T-helper 17 cell (primary cell): ENCODE data around the gene TRAF3. TPM values are rescaled to one million over a fixed set of nuclear protein-coding genes. Genes with fewer than 3 reads are reported as not detected.
A peak's percentile ranks its signal among the peaks of the same experiment; 100 is the strongest.

ENCODE experiments used
- ATAC-seq: fragments of 150-1000 bp; cut with Tn5 transposase; 2 replicates; pipeline ENCODE4 v1.10.0; 2021; ENCODE audit warnings: mild to moderate bottlenecking, moderate library complexity
- DNase-seq, 3 donors: peaks; one replicate each; pipeline versions ENCODE4 v3.0.0 to v3.0.0-alpha.2; 2020 to 2021
- H3K9me3 ChIP-seq: one replicate; pipeline ENCODE4 v1.7.0; 2013; ENCODE audit warnings: low read length, mild to moderate bottlenecking; ENCODE audit not compliant: control insufficient read depth, poor library complexity, severe bottlenecking
- H3K27ac Mint-ChIP-seq: one replicate; pipeline ENCODE4 v1.8.0; 2022; ENCODE audit warnings: mild to moderate bottlenecking, moderate library complexity, mixed read lengths
- H3K27me3 Mint-ChIP-seq: one replicate; pipeline ENCODE4 v1.8.0; 2022; ENCODE audit warnings: mixed read lengths
- H3K36me3 Mint-ChIP-seq: one replicate; pipeline ENCODE4 v1.8.0; 2022; ENCODE audit warnings: low read depth, mixed read lengths
- H3K4me1 Mint-ChIP-seq: one replicate; pipeline ENCODE4 v1.8.0; 2022; ENCODE audit warnings: mild to moderate bottlenecking, mixed read lengths
- H3K4me3 Mint-ChIP-seq: one replicate; pipeline ENCODE4 v1.8.0; 2022; ENCODE audit warnings: mild to moderate bottlenecking, moderate library complexity, mixed read lengths
- total RNA-seq, 4 donors: library from RNA in 2 of 4; stranded (reverse) in 2 of 4; gene quantifications; one replicate each; pipeline ENCODE4 v1.2.3 and lab custom pipeline; 2022 to 2026

Gene TRAF3
- total RNA-seq, 2 donors from 2014 or later = 47.8 to 54.4 TPM

DNA sequence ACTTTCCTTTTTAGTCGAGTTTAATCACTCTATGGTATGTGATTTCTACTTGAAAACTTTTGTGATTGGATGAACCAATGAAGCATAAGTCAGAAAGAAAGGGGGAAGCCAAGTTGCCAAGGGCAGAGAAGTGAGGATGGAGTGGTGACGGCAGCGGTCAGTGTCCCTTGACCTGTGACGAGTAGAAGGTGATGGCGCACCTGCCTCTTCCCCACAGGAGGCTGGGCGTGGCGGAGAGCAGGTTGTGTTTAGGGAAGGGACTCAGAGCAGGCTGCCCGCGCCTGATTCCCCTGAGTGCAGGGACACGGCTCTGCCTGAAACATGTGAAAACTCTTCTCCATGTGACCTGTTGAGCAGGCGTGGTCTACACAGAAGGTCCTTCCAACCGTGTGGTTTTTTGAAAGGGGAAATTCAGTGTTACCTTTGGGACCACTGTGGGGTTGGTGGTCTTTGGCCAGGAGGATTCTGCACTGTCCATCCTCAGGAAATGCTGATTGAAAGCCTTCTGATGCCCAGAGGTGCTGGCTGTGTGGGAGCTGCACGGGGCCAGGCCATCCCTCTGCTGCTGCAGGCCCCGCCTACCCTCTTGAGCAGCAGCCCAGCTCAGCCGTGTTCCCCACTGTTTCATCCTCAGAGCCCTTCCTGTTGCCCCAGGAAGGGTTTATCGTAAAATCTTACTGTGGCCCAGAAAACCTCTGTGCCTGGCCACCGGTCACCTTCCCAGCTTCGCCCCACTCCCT lies 121.7 kb downstream of the TRAF3 start:
- Mint-ChIP-seq H3K4me1 (peaks cover 7% of the 10 kb centered on the region), H3K27me3 (no peaks in the 10 kb centered on the region), H3K36me3 (peaks cover 7% of the 10 kb centered on the region), H3K4me3 (no peak overlapping the region), H3K27ac (peak overlapping the region; percentile 9)
- no peaks in the 10 kb centered on the region for H3K9me3 ChIP-seq
- DNase-seq = no peak
- ATAC-seq = peak; percentile 27

DNA sequence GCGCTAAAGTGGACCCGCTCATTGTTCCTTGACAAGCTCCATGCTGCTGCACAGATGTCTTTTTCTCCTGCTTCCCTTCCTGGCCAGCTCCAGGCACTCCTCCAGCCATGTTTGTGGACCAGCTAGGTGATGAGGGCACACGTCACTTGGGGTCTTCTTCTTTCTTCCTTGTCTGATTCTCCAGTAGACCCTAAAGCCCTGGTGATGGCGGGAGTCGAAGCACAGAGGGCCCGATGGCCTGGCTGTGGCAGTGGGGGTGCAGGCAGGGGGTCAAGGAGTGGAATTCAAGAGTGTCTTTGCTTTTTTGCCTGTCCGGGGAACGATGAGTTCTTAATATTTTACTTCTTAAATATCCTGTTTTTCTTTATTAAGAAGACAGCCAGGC lies 122.3 kb downstream of the TRAF3 start:
- H3K4me1 Mint-ChIP-seq = peaks cover 7% of the 10 kb centered on the region
- peaks cover 7% of the 10 kb centered on the region for H3K36me3 Mint-ChIP-seq
- ATAC-seq (no peak), DNase-seq (no peak)
- H3K27me3 Mint-ChIP-seq = no peaks in the 10 kb centered on the region
- H3K27ac Mint-ChIP-seq = no peak overlapping the region
- H3K9me3 ChIP-seq = no peaks in the 10 kb centered on the region
- no peak overlapping the region for H3K4me3 Mint-ChIP-seq

GRCh38 chr14:102900631-102901571 lies 123.7 kb downstream of the TRAF3 start:
- H3K9me3 ChIP-seq = no peaks in the 10 kb centered on the region
- Mint-ChIP-seq H3K4me1 (peaks cover 7% of the 10 kb centered on the region), H3K27me3 (no peaks in the 10 kb centered on the region), H3K4me3 (no peak overlapping the region), H3K27ac (peak overlapping the region; percentile 72), H3K36me3 (peaks cover 7% of the 10 kb centered on the region)
- no peak for DNase-seq
- ATAC-seq = peak; percentile 65

- no peaks in the 10 kb centered on the region for H3K27me3 Mint-ChIP-seq
- H3K27ac Mint-ChIP-seq = peak overlapping the region; percentile 72
- no peaks in the 10 kb centered on the region for H3K9me3 ChIP-seq
- H3K4me3 Mint-ChIP-seq = no peak overlapping the region
- peaks cover 7% of the 10 kb centered on the region for H3K36me3 Mint-ChIP-seq
- DNase-seq (no peak), ATAC-seq (peak; percentile 66)
- H3K4me1 Mint-ChIP-seq = peaks cover 7% of the 10 kb centered on the region
Measured at GRCh38 chr14:102901633-102902032, 124.4 kb downstream of the TRAF3 start.

DNA sequence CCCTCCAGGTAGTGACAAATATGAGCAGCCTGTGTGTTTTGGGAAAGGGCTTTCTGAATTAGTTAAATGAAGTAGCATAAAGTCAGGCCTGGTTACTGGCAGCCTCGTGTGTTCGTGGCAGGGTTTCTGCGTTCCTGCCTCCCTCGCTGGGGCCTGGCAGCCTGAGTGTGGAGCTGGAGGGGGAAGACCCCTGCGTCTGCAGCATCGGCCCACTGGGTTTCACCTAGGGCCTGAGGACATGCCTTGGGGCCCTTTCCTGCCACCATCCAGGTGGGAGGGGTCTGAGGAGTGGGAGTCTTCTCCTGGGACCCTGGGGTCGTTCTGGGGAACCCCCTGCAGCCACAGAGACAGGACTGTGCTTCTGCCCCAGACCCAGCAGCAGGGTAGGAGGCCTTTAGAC lies 124.8 kb downstream of the TRAF3 start:
- no peaks in the 10 kb centered on the region for H3K9me3 ChIP-seq
- DNase-seq (no peak), ATAC-seq (no peak)
- Mint-ChIP-seq H3K27ac (peak overlapping the region; percentile 79), H3K4me3 (no peak overlapping the region), H3K36me3 (peaks cover 7% of the 10 kb centered on the region), H3K27me3 (no peaks in the 10 kb centered on the region), H3K4me1 (peaks cover 7% of the 10 kb centered on the region)

GRCh38 chr14:102902523-102903247 lies 125.4 kb downstream of the TRAF3 start:
- peaks cover 8% of the 10 kb centered on the region for H3K36me3 Mint-ChIP-seq
- H3K4me3 Mint-ChIP-seq = no peak overlapping the region
- DNase-seq (no peak), ATAC-seq (no peak)
- H3K27me3 Mint-ChIP-seq = no peaks in the 10 kb centered on the region
- H3K9me3 ChIP-seq = no peaks in the 10 kb centered on the region
- peaks cover 7% of the 10 kb centered on the region for H3K4me1 Mint-ChIP-seq
- peak overlapping the region; percentile 79 for H3K27ac Mint-ChIP-seq

DNA sequence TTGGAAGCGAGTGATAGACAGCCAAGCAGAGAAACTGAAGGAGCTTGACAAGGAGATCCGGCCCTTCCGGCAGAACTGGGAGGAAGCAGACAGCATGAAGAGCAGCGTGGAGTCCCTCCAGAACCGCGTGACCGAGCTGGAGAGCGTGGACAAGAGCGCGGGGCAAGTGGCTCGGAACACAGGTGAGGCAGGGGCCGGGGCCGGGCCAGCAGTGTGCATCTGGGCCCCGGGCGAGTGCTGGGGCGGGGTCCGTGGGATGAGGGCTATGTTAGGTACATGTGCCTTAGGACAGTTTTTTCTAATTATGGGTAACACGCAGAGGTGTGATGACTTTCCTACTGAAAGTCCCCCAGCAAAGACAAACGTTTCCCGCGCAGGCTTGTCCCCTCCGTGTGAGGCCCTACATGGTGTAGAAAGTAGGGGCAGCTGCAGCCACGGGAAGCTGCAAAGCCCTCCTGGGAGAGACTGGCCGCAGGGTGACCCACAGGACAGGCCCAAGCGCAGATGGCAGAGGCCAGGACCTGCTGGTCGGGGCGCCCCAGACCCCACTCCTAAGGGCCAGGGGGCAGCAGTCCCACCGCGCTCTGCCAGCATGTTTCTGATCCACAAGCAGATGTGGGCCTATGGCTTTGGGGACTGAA lies 126.1 kb downstream of the TRAF3 start:
- Mint-ChIP-seq H3K4me3 (no peak overlapping the region), H3K36me3 (peaks cover 9% of the 10 kb centered on the region), H3K4me1 (peaks cover 5% of the 10 kb centered on the region), H3K27ac (peak overlapping the region; percentile 79), H3K27me3 (no peaks in the 10 kb centered on the region)
- ATAC-seq = no peak
- H3K9me3 ChIP-seq = no peaks in the 10 kb centered on the region
- no peak for DNase-seq

- Mint-ChIP-seq H3K4me3 (no peak overlapping the region), H3K27me3 (no peaks in the 10 kb centered on the region), H3K27ac (peak overlapping the region; percentile 79), H3K36me3 (peaks cover 6% of the 10 kb centered on the region), H3K4me1 (peaks cover 6% of the 10 kb centered on the region)
- H3K9me3 ChIP-seq = no peaks in the 10 kb centered on the region
- no peak for DNase-seq
- ATAC-seq = no peak
Measured at GRCh38 chr14:102903889-102904512, 126.8 kb downstream of the TRAF3 start.

- no peaks in the 10 kb centered on the region for H3K27me3 Mint-ChIP-seq
- peaks cover 6% of the 10 kb centered on the region for H3K36me3 Mint-ChIP-seq
- DNase-seq (no peak), ATAC-seq (no peak)
- no peaks in the 10 kb centered on the region for H3K9me3 ChIP-seq
- H3K4me1 Mint-ChIP-seq = peaks cover 4% of the 10 kb centered on the region
- H3K4me3 Mint-ChIP-seq = no peak overlapping the region
- H3K27ac Mint-ChIP-seq = no peak overlapping the region
Measured at GRCh38 chr14:102905116-102906108, 128.2 kb downstream of the TRAF3 start.

DNA sequence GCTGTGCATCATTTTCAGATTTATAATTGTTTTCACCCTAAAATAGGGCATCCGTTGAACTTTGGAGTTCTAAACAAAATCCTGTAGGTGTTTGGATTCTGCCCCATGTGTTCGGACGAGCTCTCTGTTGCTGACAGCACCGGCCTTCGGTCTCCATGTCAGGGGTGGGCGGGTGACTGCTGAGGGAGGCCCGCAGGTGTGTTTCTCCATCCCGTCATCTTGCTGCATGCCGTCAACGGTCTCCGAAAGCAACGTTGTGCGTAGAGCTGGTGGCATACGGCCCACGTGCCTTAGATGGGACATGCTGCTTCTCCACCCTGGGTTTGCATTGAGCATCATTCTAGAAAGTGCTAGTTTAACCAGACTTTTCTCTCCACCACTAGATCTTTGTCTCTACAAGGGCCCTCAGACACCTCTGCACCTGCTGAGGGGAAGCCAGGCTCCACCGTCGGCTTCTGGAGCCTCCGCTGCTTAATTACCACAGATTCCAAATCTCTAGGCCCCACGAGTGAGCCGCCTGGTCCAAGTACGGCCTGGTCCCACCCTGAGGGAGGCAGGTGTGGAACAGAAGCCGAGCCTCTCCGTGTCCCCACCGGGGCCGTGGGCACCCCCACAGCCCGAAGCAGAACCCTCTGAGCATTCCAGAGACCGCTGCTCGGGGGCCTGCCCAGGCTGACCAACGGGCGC lies 129.5 kb downstream of the TRAF3 start:
- no peak for ATAC-seq
- Mint-ChIP-seq H3K27ac (no peak overlapping the region), H3K27me3 (no peaks in the 10 kb centered on the region), H3K4me1 (peaks cover 4% of the 10 kb centered on the region), H3K4me3 (no peak overlapping the region), H3K36me3 (peaks cover 6% of the 10 kb centered on the region)
- no peak for DNase-seq
- H3K9me3 ChIP-seq = no peaks in the 10 kb centered on the region

DNA sequence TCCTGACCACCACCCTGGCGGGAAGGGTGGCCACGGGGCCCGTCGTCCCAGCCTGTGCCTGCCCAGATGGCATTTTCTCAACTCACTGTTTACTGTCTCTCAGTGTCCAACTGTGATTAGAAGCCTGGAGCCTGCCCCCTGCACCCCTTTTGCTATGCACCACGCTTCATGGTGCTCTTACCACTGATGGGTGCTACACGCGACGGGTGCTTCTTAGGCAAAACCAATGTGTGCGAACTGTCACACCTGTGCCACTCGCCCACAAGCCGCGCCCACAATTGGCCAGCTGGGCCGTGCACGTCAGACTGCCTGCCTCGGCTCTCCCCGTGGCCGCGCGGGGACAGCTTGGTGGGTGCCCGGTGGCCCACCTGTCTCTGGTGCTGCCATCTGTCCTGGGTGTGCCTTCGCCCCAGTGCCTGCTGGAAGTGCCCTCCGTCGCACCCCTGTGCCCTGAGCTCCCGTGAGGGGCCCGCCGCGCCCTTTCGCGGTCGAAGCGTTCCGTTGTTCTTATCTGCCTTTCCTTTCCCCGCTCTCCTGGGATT lies 130.1 kb downstream of the TRAF3 start:
- Mint-ChIP-seq H3K27me3 (no peaks in the 10 kb centered on the region), H3K4me1 (peaks cover 4% of the 10 kb centered on the region), H3K36me3 (peaks cover 6% of the 10 kb centered on the region), H3K27ac (no peak overlapping the region), H3K4me3 (no peak overlapping the region)
- no peaks in the 10 kb centered on the region for H3K9me3 ChIP-seq
- ATAC-seq = peak; percentile 36
- DNase-seq = no peak
